Nephron (organoid): ENCODE data around the gene STUM.
"Not testable (repeated sequence)": the region's sequence is repeated elsewhere in the genome, so short reads cannot be mapped to it uniquely, and the experiment has no call there.

ENCODE experiments used
- H3K27ac Mint-ChIP-seq, 3 experiments: 2 replicates each; pipeline ENCODE4 v1.8.0; 2020; ENCODE audit warnings: mixed read lengths in 3 of 3, mild to moderate bottlenecking in 2 of 3, moderate library complexity in 1 of 3
- H3K27me3 Mint-ChIP-seq: 2 replicates; pipeline ENCODE4 v1.8.0; 2021; ENCODE audit warnings: low read depth, mild to moderate bottlenecking, moderate library complexity, mixed read lengths
- H3K36me3 Mint-ChIP-seq: 2 replicates; pipeline ENCODE4 v1.8.0; 2020; ENCODE audit warnings: low read depth, mixed read lengths
- H3K4me1 Mint-ChIP-seq: 2 replicates; pipeline ENCODE4 v1.8.0; 2020; ENCODE audit warnings: mixed read lengths
- H3K4me3 Mint-ChIP-seq, 3 experiments: 2 replicates each; pipeline ENCODE4 v1.8.0; 2020; ENCODE audit warnings: mild to moderate bottlenecking in 3 of 3, mixed read lengths in 3 of 3, moderate library complexity in 2 of 3
- H3K9me3 Mint-ChIP-seq: 2 replicates; pipeline ENCODE4 v1.8.0; 2020; ENCODE audit warnings: mixed read lengths
- CTCF ChIP-seq, 3 experiments: fragments of 200-600 bp; sonication (generic); IDR thresholded peaks; one replicate each; pipeline ENCODE4 v1.5.0; 2021; ENCODE audit warnings: antibody characterized with exemption in 3 of 3; ENCODE audit not compliant: unreplicated experiment in 3 of 3

Gene STUM

GRCh38 chr1:226610671-226611070 lies 62.1 kb downstream of the STUM start:
- peaks cover 3% of the 10 kb centered on the region for H3K9me3 Mint-ChIP-seq
- H3K36me3 Mint-ChIP-seq, result no peaks in the 10 kb centered on the region
- H3K27ac Mint-ChIP-seq, result no peak overlapping the region
- TF ChIP-seq CTCF (IDR thresholded peaks at IDR 0.05; ENCODE audit: unreplicated experiment in 3 of 3), result no peak
- H3K4me1 Mint-ChIP-seq, result peaks cover 15% of the 10 kb centered on the region
- no peak overlapping the region for H3K4me3 Mint-ChIP-seq
- H3K27me3 Mint-ChIP-seq, result no peaks in the 10 kb centered on the region

- Mint-ChIP-seq H3K4me1 (peaks cover 11% of the 10 kb centered on the region), H3K27me3 (no peaks in the 10 kb centered on the region), H3K27ac (no peak overlapping the region), H3K36me3 (no peaks in the 10 kb centered on the region), H3K4me3 (no peak overlapping the region), H3K9me3 (peaks cover 4% of the 10 kb centered on the region)
- TF ChIP-seq CTCF (IDR thresholded peaks at IDR 0.05; ENCODE audit: unreplicated experiment in 3 of 3), result no peak
Observed at GRCh38 chr1:226611301-226611700, 62.7 kb downstream of the STUM start.

GRCh38 chr1:226611980-226612379 lies 63.4 kb downstream of the STUM start:
- H3K27ac Mint-ChIP-seq, result not testable (repeated sequence)

GRCh38 chr1:226615876-226616275 lies 67.3 kb downstream of the STUM start:
- Mint-ChIP-seq H3K27ac (no peak overlapping the region), H3K9me3 (peaks cover 18% of the 10 kb centered on the region)

More at GRCh38 chr1:226611980-226612379, 63.4 kb downstream of the STUM start:
- H3K4me1 Mint-ChIP-seq, H3K4me3 Mint-ChIP-seq, H3K9me3 Mint-ChIP-seq, H3K27me3 Mint-ChIP-seq, H3K36me3 Mint-ChIP-seq: not testable (repeated sequence)

GRCh38 chr1:226616636-226617035 lies 68.1 kb downstream of the STUM start:
- Mint-ChIP-seq H3K36me3 (no peaks in the 10 kb centered on the region), H3K9me3 (peaks cover 26% of the 10 kb centered on the region), H3K27ac (no peak overlapping the region), H3K27me3 (peaks cover 10% of the 10 kb centered on the region), H3K4me1 (no peaks in the 10 kb centered on the region), H3K4me3 (no peak overlapping the region)
- no peak for TF ChIP-seq CTCF (IDR thresholded peaks at IDR 0.05; ENCODE audit: unreplicated experiment in 3 of 3)

More at GRCh38 chr1:226615876-226616275, 67.3 kb downstream of the STUM start:
- no peak overlapping the region for H3K4me3 Mint-ChIP-seq
- TF ChIP-seq CTCF (IDR thresholded peaks at IDR 0.05; ENCODE audit: unreplicated experiment in 3 of 3), result no peak
- H3K4me1 Mint-ChIP-seq, result no peaks in the 10 kb centered on the region
- no peaks in the 10 kb centered on the region for H3K36me3 Mint-ChIP-seq
- H3K27me3 Mint-ChIP-seq, result peaks cover 10% of the 10 kb centered on the region

GRCh38 chr1:226617109-226617508 lies 68.5 kb downstream of the STUM start:
- Mint-ChIP-seq H3K4me3 (no peak overlapping the region), H3K27ac (no peak overlapping the region), H3K36me3 (no peaks in the 10 kb centered on the region), H3K4me1 (no peaks in the 10 kb centered on the region), H3K9me3 (peaks cover 30% of the 10 kb centered on the region), H3K27me3 (peaks cover 10% of the 10 kb centered on the region)
- no peak for TF ChIP-seq CTCF (IDR thresholded peaks at IDR 0.05; ENCODE audit: unreplicated experiment in 3 of 3)

GRCh38 chr1:226617719-226618118 lies 69.2 kb downstream of the STUM start:
- not testable (repeated sequence) for H3K4me3 Mint-ChIP-seq, H3K36me3 Mint-ChIP-seq, H3K4me1 Mint-ChIP-seq, H3K27ac Mint-ChIP-seq
- peaks cover 10% of the 10 kb centered on the region for H3K27me3 Mint-ChIP-seq
- H3K9me3 Mint-ChIP-seq, result peaks cover 30% of the 10 kb centered on the region
